Forelimb muscle (tissue), 1 donor: Measurements from ENCODE around the gene BCLAF1. TPM values are rescaled to one million over a fixed set of nuclear protein-coding genes. Genes with fewer than 3 reads are reported as not detected.

ENCODE experiments used
- DNase-seq: peaks from one replicate; pipeline ENCODE4 v3.0.0-alpha.2; 2013; ENCODE audit warnings: low read depth
- polyA plus RNA-seq: library from polyadenylated mRNA; unstranded; fragments of 120-200 nt; gene quantifications from one replicate; pipeline ENCODE4 v1.2.1, GENCODE V29; 2013; ENCODE audit not compliant: insufficient read length

Gene BCLAF1, protein sequence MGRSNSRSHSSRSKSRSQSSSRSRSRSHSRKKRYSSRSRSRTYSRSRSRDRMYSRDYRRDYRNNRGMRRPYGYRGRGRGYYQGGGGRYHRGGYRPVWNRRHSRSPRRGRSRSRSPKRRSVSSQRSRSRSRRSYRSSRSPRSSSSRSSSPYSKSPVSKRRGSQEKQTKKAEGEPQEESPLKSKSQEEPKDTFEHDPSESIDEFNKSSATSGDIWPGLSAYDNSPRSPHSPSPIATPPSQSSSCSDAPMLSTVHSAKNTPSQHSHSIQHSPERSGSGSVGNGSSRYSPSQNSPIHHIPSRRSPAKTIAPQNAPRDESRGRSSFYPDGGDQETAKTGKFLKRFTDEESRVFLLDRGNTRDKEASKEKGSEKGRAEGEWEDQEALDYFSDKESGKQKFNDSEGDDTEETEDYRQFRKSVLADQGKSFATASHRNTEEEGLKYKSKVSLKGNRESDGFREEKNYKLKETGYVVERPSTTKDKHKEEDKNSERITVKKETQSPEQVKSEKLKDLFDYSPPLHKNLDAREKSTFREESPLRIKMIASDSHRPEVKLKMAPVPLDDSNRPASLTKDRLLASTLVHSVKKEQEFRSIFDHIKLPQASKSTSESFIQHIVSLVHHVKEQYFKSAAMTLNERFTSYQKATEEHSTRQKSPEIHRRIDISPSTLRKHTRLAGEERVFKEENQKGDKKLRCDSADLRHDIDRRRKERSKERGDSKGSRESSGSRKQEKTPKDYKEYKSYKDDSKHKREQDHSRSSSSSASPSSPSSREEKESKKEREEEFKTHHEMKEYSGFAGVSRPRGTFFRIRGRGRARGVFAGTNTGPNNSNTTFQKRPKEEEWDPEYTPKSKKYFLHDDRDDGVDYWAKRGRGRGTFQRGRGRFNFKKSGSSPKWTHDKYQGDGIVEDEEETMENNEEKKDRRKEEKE
- 123 TPM for polyA plus RNA-seq

DNA sequence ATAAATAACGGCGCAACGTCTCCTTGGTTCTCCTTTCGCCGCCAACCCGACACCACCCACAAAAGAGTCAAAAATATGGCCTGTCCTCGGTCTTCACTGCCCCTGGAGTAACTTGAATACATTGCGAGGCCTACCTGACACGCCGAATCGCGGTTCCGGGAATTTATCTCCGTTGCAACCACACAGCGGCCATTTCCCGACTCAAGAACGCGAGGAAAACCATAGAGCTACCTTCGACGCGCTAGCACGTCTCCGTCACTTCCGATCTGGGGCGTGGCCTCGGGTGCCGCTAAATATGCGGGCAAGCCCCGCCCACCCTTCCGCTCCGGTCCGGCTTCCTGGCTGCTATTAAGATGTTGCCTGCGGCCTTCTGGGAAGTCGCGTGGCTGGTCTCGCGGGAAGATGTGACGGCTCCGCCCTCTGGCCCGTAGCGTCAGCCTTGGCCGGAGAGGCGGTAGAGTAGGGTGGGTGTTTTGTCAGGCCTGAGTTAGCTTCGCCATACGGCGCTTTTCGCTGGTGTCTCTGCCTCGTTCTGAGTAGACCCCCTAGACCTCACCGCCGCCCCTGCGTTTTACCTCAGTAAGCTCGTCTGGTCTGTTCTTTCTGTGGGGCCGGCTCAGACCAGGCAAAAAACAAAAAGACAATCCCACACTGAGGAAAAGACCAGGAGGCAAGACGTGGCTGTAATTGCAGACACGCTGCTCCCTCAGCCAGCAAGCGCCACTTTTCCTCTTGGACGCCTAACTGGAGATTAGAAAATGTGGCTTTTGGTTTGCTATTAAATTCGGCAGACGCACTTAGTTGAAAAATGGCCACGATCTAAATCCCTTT, at the start of gene BCLAF1:
Gene BCLAF1, minus strand, starts transcription at position 268 of the 831 bp plus-strand sequence. CDS start 9,980 bp downstream, outside the sequence.
- DNase-seq, result peak; percentile 98

DNA sequence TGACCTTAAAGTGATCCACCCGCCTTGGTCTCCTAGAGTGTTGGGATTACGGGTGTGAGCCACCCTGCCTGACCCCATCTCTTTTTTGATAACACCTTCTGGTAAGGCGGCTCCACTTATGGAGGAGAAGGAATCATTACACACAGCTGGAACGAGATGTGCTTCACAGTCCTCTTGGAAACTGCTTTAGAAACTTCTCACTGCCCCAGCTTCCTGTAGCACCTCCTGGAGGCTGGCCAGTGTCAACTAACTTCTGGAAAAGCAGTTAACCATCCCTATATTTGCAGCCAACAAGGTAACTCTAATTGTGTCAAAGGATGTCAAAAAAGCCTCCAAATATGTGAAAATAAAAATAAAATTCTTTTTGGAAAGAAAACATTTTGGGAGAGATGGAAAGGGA, 48.8 kb upstream of the BCLAF1 start:
- DNase-seq, result no peak

DNA sequence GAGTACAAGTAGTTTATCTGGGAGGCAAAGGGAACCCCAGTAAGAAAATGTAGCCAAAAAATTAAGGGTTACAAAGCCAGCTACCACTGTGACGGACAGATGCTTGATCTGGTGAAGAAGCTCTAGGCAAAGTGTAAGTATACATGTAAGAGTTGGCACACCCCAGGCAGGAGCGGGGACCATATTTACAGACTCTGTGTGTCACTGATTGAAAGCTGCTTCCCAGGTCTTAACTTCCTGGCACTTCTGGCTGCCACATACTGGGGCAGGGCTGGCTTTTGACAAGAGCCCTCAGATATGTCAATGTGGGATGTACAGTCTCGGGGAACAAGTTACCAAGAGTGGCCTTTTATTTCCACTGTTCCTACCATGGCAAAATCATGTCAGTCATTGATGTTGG, 48.0 kb upstream of the BCLAF1 start:
- no peak for DNase-seq

DNA sequence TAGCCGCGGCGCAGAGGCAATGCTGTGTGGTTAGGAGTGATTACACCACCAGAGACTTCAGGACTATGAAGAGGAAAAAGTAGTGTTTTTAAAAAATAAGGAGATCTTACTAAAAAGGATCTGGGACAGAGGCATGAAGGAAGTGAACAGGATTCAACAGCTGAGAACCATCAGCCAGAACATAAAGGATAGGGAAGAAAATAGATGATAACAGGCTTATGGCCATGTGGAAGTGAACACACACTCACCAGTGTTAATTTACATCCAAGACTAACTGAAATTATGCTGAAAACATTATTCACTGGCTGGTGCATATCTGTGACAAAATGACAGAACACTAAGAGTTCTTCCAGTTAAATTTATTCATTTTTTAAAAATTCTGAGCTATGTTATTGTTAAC, 47.5 kb upstream of the BCLAF1 start:
- DNase-seq, result no peak

DNA sequence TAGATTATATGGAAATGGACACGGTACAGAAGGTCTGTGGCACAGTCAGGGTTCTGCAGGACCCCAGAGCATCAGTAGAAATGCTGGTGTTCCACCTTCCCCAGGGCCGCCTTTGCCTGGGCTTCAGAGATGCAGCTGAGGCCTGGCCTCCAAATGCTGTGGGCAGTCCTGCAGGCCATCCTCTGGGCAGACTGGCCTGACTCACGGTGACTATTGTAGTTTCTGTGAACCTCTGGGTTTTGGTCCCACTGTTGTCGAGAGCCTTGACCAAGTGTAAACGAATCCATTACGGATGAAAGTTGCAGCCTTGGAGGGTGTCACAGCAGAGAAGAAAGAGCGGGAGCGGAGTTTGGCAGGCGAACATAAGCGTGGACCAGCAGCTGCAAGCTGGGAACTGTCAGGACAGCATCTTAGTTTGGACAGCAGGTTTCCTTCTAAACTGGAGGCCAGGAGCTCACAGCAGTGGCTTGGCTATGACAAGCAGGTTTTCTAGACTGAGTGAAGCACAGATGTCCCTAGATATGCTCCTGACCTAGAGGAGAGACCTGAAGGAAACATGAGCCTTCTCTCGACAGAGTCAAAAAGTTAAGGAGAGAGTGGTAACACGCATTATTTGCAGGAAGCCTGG, 46.2 kb upstream of the BCLAF1 start:
- no peak for DNase-seq

DNA sequence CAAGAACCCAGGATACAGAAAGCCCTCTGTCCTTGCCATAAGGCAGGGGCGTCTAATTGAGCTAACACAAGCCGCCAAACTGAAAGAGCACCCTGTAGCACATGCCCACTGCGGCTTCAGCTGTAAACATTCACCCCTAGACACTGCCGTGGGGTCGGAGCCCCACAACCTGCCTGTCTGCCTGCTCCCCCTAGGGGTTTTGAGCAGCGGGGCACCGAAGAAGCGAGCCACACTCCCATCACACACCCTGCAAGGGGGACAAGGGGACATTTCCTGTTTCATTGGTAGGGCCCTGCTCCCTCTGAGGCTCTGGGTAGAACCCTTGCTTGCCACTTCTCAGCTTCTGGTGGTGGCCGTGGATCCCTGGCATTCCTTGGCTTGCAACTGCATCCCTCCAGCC, 45.2 kb upstream of the BCLAF1 start:
- DNase-seq, result no peak

DNA sequence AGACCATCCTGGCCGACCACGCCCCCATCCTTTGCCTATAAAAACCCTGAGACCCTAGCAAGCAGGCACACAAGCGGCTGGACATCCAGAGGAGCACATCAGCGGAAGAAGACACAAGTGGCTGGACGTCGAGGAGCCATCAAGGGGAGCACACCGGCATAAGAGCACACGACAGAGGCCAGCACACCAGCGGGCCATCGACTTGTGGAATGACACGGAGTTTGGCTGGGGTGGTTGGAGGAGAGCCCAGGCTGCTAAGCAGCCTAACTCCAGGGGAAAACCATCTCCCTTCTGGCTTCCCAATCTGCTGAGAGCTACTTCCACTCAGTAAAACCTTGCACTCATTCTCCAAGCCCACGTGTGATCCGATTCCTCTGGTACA, 44.8 kb upstream of the BCLAF1 start:
- DNase-seq, result no peak

DNA sequence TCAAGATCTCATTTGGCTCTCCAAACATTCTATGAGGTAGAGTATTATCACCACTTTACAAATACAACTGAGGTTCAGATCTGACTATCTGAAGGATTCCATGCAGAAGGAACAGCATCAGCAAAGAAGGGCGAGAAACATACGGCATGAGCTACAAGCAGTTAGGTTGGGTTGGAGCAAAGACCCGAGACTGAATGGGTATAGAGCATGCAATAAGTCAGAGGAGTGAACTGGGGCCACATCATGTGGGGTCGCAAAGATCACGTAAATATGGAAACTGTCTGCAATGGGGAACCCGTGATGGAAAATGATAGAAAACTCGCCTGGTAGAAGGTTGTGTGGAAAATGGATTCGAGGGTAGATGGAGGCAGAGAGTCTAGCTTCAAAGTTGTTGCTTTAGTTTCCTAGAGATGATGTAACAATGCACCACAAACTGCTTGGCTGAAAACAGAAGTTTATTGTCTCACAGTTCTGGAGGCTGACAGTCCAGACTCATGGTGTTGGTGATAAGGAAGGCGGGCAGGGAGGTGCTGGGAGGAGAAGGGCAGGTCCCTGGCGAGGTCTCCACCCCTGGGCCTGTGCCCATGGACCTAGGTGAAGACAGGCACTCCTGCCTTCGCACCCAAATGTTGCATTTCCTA, 44.3 kb upstream of the BCLAF1 start:
- DNase-seq, result no peak

DNA sequence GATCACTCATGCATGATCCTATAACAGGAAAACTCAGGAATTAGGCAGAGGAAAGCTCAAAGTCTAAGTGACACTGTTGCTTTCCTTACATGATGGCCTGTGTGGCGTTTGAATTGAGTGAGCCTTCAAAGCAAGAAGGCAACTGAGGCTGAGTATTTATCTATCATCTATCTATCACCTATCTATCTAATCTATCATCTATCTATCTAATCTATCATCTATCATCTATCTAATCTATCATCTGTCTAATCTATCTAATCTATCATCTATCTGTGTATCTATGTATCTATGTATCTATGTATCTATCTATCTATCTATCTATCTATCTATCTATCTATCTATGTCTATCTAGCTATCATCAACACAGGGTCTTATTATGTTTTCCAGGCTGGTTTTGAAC, 41.8 kb upstream of the BCLAF1 start:
- DNase-seq, result no peak

DNA sequence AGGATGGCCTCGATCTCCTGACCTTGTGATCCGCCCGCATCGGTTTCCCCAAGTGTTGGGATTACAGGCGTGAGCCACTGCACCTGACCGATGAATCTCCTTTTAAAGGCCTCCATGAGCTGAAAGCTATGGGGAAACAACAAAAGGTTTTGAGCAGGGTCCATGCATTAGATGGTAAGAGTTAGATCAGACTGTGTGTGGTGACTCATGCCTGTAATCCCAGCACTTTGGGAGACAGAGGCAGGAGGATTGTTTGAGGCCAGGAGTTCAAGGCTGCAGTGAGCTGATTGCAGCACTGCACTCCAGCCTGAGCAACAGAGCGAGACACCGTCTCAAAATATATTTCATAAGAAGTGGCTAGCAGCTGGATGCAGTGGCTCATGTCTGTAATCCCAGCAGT, 41.0 kb upstream of the BCLAF1 start:
- no peak for DNase-seq

DNA sequence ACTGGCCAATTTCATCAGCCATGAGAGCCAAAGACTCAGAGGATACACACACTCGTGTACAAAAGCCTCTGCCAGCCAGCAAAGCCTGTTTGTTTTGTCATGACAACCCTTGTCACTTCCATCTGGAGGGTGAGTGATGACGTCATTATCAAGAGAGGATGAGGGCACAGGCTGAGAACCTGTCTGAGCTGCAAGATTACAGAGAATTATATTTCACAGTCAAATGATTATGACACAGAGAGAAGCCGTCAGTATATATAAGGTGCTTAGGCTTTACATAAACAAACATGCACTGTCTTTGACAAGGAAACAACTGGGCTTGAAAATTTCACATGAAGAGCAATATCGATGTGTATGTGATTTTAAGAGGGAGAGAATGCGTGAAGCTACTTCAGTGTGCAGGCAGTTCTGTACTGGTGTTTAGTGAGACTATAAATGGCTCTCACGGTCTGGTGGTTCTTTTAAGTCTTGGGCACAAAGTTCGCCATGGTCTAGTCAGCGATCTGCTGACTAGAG, 36.5 kb upstream of the BCLAF1 start:
- no peak for DNase-seq

DNA sequence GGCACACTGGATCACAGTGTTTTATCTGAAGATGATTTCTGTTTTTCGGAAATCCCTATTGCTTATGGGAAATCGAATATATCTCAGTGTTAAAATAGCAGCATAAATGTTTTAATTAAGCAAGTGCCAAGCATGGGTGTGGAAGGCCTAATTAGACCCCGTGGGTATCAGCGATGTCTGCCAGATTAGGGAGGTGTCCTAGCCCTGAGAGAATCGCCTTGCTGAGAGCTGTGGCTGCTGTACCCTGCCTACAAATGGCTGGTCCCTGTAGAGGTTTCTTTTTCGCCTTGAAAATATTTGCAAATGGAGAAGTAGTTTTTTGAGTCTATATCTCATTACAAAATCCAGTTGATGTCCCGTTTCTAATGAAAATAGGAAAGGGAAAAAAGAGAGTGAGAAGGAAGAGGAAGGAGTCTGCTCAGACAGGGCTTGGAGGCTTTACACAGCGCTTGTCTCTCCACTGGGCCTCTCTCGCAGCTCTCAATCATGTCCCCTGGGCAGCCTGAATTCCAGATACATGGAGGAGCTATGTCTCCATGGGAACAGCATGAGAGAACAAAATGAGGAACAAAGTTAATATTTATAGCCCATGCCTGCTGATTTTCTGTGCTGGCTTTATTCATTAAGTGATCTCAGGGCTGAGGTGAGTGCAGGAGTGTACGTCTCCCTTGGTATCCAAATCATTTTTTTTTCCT, 35.2 kb upstream of the BCLAF1 start:
- DNase-seq, result peak; percentile 41

DNA sequence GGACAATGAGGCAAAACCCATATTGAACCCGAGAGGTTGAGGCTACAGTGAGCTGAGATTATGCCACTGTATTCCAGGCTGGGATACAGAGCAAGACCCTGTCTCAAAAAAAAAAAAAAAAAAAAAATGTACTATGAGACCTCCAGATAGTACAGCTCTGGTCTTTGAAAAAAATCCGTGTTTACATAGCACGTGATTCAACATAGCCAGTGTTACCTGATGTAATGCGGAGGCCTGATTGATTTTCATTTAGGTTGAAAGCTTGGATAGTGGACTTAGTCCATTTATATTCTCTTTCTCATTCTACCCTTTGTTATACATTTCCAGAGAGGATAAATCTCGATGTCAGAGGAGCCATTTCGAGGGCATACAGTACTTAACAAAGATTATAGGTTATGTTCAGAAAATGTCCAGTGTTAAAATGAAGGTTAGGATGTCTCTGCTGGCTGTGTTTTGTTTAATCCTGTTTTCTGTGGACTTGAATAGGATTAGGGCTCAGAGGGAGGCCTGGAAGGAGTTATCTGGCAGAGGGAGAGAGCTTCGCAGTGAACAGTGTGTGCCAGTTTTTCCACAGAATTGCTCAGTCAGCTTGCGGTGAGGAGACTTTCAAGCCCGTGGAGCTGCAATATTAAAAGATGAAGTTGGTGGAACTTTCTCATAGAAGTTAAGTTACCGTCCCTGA, 33.9 kb upstream of the BCLAF1 start:
- DNase-seq, result peak; percentile 45

DNA sequence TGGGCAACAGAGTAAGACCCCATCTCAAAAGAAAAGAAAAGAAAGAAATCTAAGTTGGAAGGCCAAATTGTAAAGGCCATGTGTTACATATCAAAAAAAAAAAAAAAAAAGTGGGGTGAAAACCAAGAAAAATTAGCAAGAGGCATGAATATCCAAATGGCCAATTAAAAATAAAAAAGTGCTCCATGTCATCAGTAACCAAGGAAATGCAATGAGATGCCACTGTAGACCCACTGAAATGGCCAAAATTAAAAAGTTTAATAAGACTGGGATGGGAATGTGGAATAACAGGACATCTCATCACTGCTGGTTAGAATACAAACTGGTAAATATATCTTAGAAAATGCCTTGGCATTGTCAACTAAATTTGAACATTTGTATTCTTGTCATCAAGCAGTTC, 30.1 kb upstream of the BCLAF1 start:
- no peak for DNase-seq

DNA sequence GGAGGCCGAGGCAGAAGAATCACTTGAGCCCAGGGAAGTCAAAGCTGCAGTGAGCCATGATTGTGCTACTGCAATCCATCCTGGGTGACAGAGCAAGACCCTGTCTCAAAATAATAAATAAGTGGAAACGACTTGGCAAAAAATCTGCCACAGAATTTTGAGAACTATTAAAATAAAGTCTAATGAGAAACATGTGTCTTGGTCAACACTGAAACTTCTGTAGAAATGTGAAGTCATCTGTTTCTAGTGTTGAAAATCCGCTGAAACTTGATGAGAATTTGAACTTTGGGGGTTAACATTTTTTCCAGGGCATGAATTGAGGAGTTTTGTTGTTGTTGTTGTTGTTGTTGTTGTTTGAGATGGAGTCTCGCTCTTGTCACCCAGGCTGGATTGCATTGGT, 29.0 kb upstream of the BCLAF1 start:
- DNase-seq, result no peak

DNA sequence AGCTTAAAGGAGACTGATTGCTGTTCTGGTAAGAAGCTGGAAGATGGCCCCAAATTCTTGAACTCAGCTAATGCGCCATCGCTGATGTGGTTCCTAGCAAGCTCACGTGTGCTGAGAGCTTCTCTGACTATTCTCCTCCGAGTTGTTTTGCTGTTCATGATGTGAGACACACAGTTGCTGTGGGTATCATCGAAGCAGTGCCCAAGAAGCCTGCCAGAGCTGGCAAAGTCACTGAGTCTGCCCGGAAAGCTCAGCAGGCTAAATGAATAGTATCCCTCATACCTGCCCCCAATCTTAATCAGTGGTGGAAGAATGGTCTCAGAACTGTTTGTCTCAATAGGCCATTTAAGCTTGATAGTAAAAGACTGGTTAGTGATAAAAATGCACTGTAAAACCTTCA, 28.3 kb upstream of the BCLAF1 start:
- no peak for DNase-seq

DNA sequence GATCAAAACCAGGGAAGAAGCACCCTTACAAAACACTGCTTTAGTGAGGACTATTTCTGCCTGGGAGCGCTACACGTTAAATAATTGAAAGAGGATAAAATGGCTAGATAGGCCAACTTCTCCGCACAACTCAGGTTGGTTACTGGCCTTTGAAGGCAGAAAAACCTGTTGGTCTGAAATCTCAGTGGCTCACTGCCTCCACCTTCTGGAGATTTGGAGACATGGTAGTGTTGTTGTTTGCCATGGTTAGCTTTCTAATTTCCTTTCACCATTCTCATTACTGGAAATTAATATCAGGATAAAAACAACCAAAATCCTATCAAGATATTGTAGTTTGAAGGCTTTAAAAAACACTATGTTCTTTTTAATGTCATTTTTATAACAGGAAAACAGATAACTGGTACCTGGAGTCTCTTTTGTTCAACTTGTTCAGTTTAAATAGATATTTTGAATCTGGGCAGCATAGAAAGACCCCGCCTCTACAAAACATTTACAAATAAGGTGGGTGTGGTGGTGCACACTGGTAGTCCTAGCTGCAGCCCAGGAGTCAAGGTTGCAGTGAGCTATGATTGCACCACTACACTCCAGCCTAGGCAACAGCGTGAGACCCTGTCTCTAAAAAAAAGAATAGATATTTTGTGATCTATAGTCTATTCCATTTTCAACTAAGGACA, 27.5 kb upstream of the BCLAF1 start:
- DNase-seq, result no peak

DNA sequence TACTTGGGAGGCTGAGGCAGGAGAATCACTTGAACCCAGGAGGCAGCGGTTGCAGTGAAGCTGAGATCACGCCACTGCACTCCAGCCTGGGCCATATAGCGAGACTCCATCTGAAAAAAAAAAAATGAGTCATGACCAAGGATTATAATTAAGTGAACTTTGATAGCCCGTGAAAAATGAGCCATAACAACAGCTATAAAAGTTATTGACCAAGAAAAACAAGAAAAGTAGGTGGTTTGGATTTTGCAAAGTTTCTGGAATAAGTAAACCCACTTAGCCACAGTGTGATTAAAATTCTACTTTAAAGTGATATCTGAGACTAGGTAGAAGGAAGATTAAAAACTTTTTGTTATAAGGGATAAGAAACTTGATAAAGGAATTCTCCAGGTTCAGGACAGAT, 25.9 kb upstream of the BCLAF1 start:
- DNase-seq, result no peak

DNA sequence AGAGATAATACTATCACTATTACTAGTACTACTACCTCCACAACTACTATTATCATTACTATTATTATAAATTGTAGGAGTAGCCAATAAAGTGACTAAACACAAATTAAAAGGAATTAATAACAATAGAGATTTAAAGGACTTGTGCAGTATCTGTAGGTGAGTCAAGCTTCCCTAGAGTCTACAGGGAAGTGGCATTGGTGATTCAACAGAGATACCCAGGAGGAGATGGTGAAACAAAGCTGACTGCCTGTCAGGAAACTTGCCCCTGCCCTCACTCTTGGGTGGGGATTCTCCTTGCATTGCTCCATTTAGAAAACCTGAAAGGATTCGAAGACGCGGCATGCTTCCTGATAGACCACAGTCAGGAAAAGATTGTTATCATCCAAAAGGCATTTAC, 23.3 kb upstream of the BCLAF1 start:
- no peak for DNase-seq
